ENCODE measurements around the gene SUSD6.
"Not testable (repeated sequence)": the region's sequence is repeated elsewhere in the genome, so short reads cannot be mapped to it uniquely, and the experiment has no call there.

The SUSD6 gene

GRCh38 chr14:69699243-69699642 lies 87.8 kb downstream of the SUSD6 start:
- not testable (repeated sequence) for DNase-seq

DNA sequence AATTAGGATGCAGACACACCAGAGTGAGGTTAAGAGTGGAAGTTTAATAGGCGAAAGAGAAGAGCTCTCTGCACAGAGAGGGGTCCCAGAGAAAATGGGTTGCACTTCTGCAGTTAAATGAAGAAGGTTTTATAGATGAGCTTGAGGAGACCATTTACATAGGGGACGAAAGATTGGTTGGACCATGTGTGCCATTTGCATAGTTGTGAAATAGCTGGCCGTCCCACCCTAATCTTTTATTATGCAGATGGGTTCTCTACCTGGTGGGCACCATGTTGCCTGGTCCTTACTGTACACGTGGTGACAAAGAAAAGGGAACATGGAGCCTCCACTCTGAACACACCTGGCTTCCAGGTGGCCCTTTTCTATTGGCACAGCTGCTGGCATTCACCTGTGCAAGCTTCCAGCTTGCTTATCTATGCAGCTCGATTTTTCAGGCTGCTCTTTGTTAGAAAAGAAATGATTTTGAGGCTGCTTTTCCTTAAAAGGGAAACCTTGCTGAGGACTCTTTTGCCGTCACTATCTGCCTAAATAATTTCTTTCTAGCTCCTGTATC lies 88.4 kb downstream of the SUSD6 start:
- no peak for DNase-seq

DNA sequence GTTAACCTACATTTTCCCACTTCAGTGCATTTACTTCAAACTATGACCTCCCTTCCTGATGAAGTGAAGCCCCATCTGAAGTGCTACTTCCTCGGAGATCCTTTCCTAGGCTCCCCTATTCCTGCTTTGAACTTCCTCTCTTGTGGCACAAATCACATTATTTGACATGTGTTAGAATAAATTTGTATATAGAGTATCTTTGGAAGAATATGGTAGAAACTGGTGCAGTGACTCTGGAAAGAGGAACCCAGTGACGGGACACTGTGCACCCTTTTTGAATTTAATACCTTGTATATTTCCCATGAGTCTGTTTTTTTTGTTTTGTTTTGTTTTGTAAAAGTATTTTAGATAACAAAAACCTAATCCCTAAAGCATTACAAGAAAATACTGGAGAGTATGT lies 89.2 kb downstream of the SUSD6 start:
- DNase-seq, result no peak

DNA sequence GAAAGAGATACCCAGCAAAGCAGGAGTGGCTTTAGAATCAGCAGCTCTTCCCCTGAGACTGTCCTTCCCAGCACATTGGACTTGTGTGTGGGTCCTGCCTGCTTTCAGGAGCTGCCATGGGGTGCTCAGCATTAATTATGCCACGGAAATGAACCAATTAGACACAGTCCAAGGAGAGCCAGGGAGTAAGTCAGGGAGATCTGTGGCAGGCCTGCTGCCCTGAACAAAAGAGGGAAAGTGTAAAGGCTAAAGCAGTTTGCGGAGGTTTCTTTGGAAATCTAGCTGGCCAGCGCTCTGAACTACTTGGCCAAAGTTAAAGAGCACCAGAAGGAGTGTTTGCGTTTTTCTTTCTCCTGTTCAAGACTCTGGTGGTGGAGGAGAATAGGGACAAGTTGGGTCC lies 89.9 kb downstream of the SUSD6 start:
- DNase-seq, result no peak

DNA sequence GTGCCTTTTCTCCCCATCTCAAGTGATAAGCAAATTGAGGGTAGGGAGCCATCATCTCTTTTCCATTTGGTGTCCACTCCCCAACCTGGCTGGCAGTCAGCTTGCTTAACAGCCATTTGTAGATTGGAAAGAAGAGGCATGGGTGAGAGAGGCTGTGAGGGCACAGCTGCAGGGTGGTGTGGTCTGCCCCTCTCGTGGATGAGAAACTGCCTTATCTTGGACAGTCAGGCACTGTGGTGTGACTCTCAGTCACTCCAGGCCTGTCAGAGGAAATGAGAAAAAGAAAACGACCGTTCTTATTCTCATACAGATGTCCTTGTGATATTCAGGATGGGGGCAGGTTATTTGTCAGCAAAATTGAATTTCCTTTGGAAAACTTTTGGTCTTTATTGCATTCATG lies 90.5 kb downstream of the SUSD6 start:
- DNase-seq, result no peak

DNA sequence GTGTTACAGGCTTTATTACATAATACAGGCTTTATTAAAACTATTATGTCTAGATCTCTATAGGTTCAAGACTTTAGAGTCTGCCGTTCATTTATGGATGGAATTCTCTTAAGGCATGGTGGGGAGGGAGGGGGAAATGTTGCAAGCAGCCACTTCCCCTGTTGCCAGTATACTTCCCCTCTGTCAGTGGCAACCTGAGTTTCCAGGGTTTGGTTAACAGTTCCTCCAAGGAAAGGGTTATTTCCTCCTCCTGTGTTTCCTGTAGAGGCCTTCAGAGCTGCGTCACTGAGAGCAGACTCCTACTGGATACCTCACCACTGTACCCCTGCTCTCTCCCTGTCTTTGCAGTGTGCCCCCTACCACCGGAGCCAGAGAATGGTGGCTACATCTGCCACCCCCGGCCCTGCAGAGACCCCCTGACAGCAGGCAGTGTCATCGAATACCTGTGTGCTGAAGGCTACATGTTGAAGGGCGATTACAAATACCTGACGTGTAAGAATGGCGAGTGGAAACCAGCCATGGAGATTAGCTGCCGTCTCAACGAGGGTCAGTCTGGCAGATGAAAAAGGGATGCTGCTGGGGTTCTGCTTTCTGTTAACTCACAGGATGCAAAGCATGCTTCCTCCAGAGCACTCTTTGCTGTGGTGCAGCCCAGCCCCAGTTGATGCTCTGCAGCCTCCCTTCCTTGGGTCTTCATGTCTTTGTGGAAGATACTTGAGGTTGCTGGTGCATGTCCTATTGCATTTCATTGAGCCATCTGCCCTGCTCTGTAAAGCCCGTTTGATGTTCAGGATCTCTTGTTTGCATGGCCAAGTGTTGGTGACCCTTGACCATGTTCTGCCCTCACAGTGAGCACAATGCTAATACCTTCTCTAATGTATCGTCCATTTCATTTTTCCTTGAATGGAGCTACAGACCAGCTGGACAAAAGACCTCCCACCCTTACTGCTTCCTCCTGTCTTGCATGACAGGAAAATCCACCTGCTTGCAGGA lies 91.9 kb downstream of the SUSD6 start:
- no peak for DNase-seq

DNA sequence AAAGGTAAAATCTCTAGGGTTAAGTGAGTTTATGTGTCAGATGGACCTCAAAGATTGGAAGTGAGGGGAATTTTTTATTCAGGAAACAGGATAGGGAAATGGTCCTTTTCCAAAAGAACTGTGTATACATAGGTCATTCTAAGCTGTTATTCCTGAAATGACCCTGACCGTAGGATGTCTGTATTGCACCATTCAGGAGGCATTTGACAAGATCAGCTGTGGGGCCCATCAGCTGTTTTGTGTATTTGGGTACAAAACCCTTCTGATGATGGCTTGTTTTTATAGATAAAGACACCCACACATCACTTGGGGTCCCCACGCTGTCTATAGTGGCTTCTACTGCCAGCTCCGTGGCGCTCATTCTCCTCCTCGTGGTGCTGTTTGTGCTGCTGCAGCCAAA lies 92.9 kb downstream of the SUSD6 start:
- DNase-seq, result no peak

- DNase-seq, result no peak
Measured at GRCh38 chr14:69705706-69706105, 94.3 kb downstream of the SUSD6 start.

DNA sequence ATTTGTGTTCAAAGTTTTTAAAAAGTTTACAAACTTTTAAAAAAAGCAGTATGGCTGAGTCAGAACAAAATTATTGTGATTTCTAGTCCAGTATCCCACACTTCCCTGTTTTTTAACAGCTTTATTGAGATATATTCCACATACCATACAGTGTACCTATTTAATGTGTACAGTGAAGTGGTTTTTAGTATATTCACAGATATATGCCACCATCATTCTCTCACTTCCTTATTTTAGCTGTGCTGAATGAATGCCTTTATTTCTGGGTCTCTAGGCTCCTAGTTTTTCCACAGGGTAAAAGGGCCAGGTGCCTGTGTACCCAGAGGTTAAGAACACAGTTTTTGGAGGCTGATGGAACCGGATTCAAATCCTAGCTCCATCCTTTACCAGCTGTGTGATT lies 96.7 kb downstream of the SUSD6 start:
- no peak for DNase-seq

DNA sequence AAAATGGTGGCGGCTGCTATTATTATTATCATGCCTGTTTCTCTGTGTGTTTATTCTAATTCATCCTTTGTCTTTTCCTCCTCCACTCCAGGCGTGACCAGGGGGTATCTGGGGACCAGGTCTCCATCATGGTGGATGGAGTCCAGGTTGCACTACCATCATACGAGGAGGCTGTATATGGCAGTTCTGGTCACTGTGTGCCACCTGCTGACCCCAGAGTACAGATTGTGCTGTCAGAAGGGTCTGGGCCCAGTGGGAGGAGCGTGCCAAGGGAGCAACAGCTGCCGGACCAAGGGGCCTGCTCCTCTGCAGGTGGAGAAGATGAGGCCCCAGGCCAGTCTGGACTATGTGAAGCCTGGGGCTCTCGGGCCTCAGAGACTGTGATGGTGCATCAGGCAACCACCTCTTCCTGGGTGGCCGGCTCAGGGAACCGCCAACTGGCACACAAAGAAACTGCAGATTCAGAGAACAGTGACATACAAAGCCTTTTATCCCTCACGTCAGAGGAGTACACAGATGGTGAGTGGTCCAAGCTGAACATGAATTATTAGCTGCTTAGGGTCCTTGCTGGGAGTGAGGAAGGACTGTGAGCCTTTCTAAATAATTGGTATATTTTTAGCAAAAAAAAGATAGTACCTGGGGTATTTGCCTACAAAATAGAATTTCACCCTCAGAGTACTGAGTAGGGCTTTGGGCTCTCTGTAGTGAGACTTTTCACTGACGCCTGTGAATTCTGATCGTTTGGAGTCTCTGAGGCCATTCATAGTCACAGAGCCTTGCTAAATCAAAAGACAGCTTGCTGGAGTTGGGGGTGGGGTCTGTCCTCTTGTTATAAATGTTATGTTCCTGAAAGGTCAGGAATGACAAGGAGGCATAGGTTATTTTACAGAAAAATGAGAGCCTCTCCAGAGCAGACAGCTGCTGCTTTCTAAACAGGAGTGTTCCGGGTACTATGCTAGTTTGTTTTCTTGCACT lies 97.5 kb downstream of the SUSD6 start:
- peak; percentile 50 for DNase-seq

- DNase-seq, result no peak
Measured at GRCh38 chr14:69710378-69710777, 99.0 kb downstream of the SUSD6 start.

DNA sequence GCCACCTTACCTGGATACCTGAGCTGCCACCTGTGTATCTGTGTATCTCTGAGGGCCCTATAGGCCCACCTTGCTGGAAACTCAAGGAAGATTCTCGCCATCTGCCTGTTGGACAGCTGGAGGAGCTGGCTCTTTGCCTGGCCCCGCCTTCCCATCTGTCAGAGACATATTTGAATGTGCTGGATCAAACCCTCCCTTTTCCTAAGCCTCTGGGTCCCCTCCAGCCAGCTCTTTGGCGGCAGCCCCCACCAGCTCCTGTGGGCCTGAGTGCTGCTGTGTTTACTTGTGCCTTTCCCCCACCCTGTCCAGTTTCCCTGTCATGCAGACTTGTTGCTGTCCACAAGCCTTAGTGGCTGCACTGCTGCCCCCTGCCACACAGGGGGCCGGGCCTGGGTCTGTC lies 99.7 kb downstream of the SUSD6 start:
- peak; percentile 90 for DNase-seq

- DNase-seq, result peak; percentile 89
Measured at GRCh38 chr14:69711477-69711876, 100.1 kb downstream of the SUSD6 start.

DNA sequence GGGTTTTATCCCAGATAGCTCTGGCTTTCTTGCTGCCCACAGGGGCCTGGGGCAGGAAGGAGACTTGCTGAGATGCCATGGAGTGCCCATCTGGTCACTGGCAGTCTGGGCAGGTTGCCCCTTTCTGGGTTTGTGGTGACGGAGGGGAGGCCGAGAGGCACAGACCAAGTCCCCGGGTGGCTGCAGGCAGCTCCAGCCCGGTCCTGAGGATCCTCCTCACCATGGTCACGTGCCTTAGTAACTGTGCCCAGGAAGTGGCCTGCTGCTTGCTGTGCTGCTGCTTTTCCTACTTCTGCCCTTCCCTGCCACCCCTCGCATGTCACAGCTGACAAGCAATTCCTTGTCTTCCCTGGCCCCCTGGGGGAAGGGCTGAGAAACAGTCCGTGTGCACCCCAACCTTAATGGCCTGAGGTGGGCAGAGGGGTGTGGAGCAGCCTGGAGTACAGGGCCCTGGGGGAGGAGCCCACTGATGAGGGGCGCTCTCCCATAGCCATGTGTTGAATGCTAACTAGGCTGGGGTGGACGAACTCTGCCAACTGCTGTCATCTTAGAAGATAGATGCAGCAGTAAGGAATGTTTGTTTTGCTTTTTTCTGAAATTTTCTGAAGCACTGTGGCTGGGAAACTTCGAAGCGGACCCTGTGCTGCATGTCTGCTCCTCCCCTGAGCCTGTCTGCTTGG lies 100.6 kb downstream of the SUSD6 start:
- peak; percentile 73 for DNase-seq

DNA sequence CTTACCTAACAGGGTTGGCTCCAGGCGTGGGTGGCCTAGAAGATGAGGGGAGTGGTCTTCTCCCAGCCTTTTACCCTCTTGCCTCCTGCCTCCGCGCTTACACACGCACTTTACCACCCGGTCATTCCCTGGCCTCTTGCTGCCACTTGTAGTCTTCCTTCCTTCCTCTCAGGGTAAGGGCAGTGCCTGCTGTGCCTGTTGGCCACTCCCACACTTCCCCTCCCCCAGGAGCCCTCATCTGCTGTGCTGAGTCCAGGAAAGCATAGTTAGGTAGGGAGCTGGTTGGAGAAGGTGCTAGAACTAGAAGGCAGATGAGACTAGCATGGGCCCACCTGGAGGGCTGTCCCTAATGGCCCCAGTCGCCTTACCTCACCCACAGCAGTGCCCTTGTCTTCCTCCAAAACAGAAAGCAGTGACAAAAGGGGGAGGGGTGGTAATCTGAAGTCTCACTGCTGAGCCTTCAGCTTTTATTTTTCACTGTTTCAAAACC lies 101.2 kb downstream of the SUSD6 start:
- no peak for DNase-seq

DNA sequence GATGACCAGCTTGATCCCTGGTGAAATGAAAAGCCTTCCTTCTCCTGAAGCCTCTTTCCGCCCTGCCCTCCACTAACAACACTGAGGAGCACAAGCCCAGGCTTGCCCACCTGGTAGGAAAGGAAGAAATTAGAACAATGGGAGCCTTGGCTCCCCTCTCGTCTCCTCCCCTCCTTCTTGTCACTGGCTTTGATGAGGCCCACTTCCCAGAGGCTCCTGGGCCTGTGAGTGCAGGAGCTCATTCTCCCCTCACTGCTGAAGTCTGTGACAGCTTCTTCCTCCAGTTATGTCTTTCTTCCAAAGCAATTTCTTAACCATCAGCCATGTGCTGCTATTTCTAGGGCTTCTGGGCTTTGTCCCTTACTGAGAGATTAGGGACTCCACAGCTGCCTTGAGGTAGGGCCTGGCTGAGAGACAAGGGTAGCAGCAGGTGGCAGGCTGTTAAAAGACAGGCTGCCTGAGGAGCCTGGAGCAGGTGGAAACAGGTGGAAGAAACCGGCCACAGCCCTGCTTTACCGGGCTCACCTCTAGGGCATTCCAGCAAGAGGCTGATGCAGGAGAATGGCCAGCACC lies 101.9 kb downstream of the SUSD6 start:
- peak; percentile 38 for DNase-seq

DNA sequence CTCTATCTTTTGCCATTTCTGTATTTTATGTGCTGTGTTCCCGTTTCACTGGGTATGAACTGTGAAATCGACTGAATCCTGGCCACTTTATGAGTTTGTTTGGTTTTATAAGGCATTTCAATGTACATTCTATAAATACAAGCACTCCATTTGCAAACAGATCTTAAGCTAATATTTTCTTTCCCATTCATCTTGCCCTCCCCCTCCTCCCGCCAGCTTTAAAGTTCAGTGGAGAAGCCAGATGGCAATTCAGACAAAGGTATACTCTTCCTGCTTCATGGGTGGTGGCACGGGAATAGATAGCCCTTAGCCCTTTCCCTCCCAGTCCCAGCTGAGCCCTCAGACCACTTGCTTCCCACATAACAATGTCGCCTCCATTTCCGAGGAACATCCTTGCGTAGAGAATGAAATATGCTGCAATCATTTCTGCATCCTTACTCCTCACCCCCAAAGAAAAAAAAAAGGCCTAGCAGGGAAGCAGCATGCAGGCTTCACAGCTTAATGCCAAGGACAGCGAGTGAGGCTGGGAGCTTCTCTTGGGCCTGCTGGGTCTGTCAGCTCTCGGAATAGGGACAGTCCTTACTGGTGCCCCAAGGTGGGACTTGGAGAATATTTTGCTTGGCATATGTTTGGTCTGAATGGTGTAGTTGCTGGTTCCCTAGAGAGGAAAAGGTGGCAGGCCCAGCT lies 102.7 kb downstream of the SUSD6 start:
- no peak for DNase-seq

GRCh38 chr14:69715725-69716477 lies 104.5 kb downstream of the SUSD6 start:
- DNase-seq, result peak; percentile 97

DNA sequence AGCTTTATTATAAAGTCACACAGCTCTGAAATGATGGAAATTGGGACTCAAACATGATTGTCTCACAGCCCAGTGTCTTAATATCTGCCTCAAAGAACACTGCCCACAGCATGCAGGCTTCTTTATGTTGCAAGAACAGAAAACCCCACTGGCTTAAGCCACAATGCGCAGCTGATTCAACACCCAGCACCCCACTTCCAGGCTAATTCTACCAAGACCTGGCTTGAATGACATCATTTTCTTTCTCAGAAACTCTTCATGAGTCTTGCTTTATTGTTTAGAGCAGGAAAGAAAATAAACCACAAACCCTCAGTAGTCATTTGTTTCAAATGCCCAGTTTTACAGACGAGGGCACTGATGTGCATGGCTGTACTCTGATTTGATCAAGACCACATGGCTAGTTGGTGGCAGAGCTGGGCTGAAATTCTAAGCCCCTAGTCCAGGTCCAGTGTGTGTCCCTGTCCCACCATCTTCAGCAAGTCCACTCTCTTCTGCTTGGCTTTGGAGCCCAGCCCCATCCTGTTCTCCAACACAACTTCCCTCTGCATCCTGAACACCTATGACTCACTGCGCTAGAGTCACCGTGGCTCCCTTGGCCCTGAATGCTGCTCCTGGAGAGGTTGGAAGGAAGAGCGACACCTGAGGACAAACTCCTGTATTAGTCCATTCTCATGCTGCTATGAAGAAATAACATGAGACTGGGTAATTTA lies 105.2 kb downstream of the SUSD6 start:
- DNase-seq, result no peak

GRCh38 chr14:69718614-69719013 lies 107.2 kb downstream of the SUSD6 start:
- not testable (repeated sequence) for DNase-seq
